ENCODE measurements around the gene PPP1R26.
"Not testable (repeated sequence)": the region's sequence is repeated elsewhere in the genome, so short reads cannot be mapped to it uniquely, and the experiment has no call there.

The PPP1R26 gene

DNA sequence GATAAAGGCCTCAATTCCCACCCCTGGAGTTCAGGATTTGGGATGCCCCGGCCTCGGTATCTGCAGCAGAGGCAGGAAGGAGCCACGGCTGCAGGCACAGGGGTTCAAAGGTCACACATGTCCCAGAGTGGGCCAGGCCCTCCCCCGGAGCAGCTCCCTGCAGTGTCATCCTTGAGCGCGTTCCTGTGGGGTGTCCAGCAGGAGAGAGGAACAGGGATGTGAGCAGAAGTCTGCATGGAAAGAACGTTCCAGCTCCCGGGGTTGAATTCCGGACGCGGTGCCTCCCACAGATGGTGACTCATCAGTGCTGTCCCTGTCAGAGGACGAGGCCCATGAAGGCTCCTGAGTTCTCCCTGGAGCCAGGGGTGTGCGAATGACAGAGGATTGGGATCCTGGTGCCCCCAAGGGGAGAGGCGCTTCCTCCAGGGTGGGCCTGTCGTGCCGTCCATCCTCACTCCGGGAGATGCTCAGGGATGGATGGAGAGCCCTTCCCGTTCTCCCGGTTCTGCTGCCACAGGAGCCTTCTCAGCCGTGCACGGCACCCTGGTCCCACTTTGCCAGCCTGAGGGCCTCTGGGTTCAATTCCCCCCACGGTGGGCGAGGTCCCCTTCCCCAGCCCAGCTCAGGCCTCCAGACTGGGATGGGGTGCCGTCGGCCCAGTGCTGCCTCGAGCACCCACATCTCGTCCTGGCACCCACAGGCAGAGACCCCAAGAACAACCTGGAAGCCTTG is 44.7 kb downstream of the PPP1R26 start:
- no peak for DNase-seq

DNA sequence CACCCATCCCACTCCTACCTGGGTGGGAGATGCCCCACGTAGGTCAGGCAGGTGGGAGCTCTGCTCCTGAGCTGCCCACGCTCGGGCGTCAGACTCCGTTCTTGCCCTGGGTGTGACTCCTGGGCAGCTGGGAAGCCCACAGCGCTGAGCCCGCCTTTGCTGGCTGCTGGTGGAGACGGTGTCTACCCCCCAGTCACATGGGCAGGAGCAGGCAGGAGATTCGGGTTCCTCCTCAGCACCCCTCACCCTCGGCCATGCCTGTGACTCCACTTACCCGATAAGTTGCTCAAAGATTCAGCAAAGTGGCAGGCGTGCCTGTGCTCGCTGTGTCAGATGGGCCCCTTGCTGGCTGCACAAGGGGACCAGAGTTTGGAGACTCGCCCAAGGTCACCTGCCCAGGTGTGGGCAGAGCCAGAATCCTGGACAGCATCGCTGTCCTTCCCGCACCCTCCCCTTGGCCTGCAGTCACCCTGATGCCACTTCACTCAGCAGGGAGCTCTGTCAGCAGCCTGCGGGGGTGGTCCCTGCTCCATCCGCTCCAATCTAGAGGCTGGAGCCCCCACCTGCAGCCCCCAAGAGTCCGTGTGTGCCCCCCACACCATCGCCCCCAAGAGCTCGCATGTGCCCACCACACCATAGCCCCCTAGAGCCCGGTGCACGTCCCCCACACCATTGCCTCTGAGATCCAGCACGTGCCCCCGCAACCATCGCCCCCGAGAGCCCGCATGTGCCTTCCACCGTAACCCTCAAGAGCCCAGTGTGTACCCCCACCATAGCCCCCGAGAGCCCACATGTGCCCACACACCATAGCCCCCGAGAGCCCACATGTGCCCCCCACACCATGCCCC is 45.9 kb downstream of the PPP1R26 start:
- DNase-seq: no peak

DNA sequence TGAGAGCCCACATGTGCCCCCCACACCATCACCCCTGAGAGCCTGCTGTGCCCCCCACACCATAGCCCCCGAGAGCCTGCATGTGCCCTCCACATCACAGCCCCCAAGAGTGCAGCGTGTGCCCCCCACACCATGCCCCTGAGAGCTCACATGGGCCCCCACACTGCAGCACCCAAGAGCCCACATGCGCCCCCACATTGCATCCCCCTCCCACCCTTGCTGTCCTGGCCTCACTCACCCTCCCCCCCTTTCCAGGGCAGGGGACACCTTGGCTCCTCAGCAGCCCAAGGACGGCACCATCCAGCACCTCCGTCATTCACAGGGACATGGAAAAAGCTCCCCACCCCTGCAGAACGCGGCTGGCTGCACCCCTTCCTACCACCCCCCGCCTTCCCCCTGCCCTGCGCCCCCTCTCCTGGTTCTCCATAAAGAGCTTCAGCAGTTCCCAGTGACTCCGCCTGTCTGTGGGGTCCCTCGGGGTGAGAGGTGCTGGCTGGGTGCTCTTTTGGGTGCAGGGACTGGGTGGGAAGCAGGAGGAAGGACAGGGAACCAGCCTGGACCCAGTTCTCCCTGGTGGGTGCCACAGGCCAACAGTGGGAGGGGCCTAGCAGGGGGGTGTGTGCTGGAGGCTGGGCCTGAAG is 46.6 kb downstream of the PPP1R26 start:
- no peak for DNase-seq

DNA sequence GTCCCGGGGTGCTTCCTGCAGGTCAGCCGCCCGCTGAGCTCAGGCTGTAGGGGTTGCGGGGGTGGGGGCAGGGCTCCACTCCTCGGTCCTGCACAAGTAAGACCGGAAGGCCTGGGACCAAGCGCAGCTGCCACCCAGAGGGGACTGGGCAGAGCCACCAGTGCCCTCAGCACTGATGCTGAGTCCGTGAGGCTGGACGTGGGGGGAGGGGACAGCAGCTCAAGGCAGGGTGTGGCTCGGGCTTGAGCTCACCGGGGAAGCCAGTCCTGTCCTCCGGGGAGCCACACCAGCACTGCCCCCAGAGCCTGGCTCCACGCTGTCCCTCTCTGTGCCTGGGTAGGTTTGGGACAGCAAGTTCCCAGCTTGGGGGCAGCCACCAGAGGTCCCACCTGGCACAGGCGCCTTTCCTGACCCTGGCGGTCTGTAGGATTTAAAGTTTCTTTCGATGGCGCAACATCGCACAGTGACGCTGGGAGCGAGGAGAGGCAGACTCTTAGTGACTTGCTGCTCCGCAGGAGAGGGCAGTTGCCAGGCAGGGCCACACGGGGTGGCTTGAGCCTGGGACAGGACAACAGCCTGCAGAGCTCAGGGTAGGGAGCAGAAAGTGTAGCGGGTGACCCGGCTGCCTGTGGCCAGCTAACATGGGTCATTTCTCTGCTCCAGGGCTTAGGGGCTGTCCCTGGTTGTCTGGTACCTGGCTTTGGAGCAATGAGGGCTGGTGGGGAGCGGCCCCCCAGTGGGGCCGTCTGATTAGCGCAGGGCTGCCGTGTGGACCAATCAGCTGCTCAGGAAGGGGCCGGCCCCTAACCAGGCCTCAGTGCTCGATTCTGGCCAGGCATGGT is 47.4 kb downstream of the PPP1R26 start:
- DNase-seq: peak in 1 of 2 experiments; percentile 16

DNA sequence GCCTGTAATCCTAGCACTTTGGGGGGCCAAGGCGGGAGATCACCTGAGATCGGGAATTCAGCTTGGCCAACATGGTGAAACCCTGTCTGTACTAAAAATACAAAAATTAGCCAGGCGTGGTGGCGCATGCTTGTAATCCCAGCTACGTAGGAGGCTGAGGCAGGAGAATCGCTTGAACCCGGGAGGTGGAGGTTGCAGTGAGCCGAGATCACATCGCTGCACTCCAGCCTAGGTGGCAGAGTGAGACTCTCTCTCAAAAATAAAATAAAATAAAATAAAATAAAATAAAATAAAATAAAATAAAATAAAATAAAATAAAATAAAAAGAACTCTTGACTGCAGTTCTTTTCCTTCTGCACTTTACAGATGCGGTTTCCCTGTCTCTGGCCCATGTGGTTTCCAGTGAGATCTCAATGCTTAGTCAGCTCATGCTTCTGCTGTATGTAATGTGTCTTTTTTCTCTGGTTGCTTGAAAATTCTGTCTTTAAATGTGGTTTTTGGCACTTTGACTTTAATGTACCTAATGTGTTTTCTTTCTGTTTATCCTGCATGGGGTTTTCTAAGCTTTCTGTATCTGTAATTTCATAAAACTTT is 49.4 kb downstream of the PPP1R26 start:
- DNase-seq: not testable (repeated sequence)

DNA sequence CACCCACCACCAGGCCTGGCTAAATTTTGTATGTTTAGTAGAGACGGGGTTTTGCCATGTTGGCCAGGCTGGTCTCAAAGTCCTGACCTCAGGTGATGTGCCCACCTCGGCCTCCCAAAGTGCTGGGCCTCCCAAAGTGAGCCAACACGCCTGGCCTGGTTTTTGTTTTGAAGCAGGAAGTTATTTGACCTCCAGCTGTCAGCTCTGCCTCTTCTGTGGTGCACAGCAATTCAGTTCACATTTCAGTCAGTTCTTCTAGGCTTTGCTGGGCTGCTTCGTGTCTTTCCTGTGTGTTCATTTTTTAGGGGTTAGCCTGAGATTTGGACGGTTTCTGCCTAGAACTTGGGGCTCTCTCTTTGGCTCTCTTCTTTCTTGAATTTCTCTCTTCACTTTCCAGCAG is 50.6 kb downstream of the PPP1R26 start:
- DNase-seq: no peak

DNA sequence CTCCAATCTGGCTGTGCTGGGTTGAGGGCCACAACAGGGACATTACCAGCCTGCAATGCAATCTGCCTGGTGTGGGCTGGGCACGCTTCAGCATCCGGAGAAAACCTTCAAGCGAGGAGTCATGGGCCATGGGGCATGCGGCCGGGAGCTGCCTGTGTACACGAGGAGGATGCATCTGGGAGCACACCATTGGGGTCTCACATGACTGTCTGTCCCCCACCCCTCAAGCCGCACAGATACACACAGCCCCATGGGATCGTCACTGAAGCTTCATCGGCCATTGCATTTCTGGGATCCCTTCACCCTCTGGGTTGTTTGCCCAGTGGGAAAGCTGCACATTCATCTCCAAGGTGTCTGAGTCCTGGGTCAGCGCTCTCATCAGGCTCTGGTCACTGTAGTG is 51.5 kb downstream of the PPP1R26 start:
- no peak for DNase-seq

DNA sequence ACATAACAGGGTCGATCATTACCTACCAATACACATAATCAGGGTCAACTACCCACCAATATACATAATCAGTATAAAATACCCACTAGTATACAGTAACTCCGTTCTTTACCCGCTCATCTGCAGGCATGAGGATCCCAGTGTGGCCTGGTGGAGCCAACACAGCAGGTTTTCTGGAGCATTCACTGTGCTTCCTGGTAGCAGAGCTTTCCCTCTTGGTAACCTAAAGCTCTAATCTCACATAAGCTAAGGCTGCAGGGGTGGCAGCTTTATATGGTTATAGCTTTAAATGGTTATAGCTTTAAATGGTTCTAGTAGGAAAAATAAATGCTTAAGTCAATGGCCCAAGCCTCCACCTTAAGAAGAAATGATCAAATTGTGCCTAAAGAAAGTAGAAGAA is 53.5 kb downstream of the PPP1R26 start:
- no peak for DNase-seq

DNA sequence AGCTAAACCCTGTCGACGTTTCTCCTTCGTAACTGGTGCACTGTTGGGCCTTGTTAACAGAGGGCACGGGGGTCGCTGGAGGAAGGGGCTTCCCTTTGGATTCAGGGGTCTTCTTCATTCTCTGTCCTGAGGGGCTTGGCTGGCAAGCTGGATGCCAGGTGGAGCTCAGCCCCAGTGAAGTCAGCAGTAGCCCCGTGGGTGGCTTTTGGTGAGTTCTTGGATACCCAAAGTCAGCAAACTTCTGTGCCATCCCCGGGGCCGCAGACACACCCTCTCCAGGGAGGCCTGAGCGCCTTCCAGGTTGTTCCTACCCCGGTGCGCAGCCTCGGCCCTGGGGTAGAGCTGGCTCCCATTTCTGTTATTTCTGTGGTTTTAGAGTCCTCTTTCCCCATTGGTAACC is 54.1 kb downstream of the PPP1R26 start:
- no peak for DNase-seq

DNA sequence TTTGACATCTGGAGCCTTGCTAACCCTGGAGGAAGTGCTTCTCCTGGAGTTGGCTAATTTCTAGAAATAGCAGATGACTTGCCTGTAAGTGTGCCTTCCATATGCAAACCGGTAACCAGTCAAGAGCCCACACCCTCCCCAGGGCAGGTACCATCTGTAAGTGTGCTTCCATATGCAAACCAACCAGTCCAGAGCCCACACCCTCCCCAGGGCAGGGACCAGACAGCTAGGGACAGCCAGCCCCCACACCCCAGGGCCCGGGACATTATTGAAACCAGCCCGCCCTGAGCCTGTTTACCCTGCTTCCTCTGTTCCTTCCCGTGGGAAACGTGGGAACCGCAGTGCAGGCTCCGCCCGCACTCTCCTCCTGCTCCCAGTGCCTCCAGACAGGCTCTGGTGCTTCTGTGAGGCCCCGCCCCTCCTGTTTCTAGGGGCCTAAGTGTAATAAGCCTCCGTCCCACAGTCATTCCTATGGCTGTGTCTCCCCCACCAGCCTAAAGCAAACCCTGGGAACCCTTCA is 54.7 kb downstream of the PPP1R26 start:
- not testable (repeated sequence) for DNase-seq

DNA sequence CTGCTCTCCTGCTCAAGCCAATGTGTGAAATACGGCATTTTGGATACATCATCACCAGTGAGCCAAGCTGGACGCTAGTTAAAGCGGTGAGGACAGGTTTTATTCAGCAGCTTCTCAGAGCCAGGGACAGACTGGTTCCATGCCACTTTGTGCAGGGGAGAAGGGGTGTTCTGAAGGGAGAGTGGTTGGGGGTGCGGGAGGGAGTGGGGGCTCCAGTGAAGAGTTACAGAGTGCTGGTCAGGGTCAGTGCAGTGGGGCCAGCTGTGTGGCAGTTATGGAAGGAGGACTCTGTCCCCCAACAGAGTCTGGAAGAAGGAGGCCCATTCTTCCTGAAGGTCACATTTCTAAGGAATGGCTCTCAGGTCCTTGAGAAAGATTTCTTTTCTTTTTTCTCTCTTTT is 55.2 kb downstream of the PPP1R26 start:
- DNase-seq: not testable (repeated sequence)

DNA sequence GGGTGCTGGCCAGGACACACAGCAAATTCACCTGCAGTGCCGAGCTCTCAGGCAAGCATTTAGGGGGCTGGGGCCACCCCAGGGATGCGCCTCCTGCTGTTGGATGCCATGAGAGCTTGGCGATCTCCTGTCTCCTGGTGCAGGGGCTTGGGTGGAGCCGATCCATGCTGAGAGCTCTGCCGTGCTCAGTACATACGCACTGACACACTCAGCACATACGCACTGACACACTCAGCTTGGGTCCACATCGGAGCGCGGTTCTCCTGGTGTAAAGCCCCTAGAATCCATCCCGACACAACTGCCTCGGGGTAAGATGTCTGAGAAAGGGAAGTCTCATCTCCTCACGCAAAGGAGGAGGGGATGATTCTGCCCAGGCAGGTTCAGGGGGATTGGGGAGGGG is 56.0 kb downstream of the PPP1R26 start:
- not testable (repeated sequence) for DNase-seq

DNA sequence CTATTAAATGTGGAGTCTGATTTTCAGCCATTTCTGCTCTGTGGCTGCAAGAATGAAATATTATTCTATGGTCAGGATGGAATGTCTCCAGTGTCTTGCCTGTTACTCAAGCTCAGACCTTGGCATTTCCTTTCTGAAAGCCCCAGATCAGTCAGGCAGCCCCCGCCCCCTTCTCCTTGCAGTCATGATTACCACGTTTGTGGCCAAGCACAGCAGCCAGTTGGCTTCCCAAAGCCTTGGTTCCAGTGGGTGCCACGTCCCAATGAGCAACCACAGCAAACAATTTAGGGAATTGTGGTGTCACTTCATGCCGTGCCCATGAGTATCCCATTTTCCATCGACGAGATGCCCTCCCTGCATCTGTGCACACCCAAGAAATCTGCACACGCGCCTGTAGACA is 56.6 kb downstream of the PPP1R26 start:
- DNase-seq: no peak

All from SHP77 (cell line).